NCI-H146 (cell line): ENCODE measurements around the gene HSD17B3.
"Not testable (repeated sequence)": the region's sequence is repeated elsewhere in the genome, so short reads cannot be mapped to it uniquely, and the experiment has no call there.

ENCODE experiments used
- DNase-seq: peaks from one replicate; lab custom pipeline; 2025; lab: John Stamatoyannopoulos, UW

HSD17B3 gene

DNA sequence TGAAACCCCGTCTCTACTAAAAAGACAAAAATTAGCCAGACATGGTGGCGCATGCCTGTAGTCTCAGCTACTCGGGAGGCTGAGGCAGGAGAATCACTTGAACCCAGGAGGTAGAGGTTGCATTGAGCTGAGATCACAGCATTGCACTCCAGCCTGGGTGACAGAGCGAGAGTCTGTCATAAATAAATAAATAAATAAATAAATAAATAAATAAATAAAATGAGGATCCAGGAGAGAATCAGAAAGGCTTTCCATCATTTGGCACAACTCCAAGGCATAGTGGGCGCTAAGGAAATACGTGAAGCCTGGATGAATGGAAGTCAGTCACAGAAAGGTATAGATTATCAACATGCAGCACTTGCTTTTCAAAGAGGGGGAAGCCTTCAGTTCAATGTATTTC is 65.6 kb downstream of the HSD17B3 start:
- DNase-seq = not testable (repeated sequence)

DNA sequence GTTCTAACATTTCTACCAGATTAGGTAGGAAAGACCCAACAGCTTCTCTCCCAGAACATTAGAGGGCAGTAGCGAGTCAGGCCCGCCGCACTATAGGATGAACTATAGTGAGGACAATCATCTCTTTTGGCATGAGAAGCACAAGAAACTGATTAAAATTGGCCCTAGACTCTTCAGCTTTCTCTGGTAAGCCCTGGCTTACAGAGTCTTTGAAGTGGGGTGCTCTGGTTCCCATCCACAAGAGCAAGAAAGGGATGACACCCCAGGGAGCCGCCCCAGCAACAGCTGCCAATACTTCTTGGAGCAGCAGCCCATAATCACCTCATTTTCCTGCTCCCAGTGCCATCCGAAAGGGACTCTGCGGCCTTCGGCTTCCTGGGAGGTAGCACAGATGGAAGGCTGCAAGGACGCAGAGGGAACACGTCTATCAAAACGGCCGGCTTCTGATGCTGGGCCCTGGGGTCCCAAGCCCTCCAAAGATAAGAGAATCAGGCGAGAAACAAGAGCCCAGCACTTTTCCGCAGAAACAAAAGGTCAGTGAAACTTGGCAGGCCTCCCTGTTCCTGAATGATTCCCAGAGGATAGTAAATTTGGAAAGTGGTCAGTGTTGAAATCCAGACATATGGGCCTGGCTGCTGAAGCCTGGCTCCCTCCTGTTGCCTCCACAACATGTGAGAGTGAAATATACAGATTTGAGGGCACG is 69.3 kb downstream of the HSD17B3 start:
- DNase-seq = no peak

DNA sequence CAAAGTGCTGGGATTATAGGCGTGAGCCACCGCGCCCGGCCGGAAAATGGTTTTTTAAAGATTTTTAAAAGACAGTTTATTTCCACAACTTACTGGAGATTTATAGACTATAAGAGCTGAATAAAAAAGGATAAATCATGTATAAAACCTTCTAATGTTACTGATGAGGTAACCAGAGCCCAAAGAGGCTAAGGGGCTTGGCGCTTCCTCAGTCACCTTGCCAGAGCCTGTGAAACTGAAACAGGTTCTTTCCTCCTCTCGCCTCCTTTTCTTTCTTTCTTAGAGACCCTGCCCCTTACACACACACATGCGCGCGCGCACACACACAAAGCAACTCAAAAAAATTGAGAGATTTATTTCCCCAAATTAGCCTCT is 69.8 kb downstream of the HSD17B3 start:
- DNase-seq = no peak

DNA sequence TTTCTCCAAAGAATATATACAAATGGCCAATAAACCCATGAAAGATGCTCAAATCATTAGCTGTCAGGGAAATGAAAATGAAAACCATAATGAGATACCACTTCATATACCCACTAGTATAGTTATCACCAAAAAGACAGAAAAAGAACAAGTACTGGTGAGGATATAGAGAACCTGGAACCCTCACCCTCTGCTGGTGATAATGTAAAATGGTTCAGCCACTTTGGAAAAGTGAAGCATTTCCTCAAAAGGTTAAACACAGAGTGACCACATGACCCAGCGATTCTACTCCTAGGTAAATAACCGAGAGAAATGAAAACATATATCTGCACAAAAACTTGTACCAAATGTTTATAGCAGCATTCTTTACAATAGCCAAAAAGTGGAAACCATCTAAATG is 72.0 kb downstream of the HSD17B3 start:
- no peak for DNase-seq

DNA sequence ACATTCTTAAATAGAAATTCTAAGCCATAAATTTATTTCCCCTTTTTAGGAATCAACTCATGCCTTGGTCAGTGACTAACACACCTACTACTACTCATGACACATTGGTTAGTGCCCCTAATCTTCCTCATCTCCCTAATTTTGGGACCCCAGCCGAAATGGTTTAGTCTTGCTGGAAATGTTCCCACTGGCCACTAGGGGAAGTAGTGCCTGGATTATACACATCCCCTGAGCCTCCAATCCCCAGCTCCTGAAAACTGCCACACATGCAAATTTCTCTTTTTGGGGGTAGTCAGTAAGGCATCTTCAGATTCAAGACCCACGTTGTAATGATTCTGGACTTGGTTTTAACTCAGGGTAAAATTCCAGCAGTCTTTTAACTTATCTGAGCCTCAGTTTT is 79.8 kb downstream of the HSD17B3 start:
- DNase-seq = no peak

DNA sequence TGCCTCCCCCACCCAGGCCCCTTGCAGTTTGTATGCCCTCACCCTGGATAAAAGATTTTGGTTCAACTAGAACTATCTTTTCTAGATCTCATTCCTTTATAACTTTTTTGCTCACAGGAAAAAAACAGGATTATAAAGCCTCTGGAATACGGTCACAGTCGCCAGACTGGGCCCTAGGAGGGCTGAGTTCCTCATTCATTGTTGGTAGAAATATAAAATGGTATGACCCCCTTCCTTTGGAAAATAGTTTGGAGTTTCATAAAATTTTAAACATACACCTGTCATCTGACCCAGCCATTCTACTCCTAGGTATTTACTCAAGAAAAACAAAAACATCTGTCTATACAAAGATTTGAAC is 82.1 kb downstream of the HSD17B3 start:
- no peak for DNase-seq

- DNase-seq = no peak
Observed at GRCh38 chr9:96219026-96219899, 82.7 kb downstream of the HSD17B3 start.

- no peak for DNase-seq
Observed at GRCh38 chr9:96217754-96218693, 84.0 kb downstream of the HSD17B3 start.

- no peak for DNase-seq
Observed at GRCh38 chr9:96217294-96217707, 84.7 kb downstream of the HSD17B3 start.

GRCh38 chr9:96216583-96216982 is 85.4 kb downstream of the HSD17B3 start:
- no peak for DNase-seq

- DNase-seq = no peak
Observed at GRCh38 chr9:96215841-96216240, 86.1 kb downstream of the HSD17B3 start.

DNA sequence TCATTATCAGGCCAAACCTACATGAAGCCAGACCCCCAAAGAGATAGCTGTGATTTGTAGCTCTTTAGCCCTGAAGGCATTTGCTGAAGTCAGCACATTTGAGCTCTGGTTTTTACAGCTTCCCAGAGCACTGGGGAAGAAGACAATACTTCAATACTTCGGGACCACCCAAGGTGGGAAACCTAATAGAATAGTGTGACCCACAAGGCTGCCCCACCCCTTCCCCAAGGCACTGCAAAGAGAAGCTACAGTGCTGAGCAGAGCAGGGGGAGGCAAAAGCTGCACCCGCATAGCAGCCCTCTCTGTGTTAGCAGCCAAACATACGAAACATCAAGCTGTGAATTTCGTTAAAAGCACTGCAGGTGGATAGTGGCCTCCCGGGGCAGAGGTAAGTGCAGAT is 87.3 kb downstream of the HSD17B3 start:
- no peak for DNase-seq

GRCh38 chr9:96209407-96210271 is 92.3 kb downstream of the HSD17B3 start:
- no peak for DNase-seq

DNA sequence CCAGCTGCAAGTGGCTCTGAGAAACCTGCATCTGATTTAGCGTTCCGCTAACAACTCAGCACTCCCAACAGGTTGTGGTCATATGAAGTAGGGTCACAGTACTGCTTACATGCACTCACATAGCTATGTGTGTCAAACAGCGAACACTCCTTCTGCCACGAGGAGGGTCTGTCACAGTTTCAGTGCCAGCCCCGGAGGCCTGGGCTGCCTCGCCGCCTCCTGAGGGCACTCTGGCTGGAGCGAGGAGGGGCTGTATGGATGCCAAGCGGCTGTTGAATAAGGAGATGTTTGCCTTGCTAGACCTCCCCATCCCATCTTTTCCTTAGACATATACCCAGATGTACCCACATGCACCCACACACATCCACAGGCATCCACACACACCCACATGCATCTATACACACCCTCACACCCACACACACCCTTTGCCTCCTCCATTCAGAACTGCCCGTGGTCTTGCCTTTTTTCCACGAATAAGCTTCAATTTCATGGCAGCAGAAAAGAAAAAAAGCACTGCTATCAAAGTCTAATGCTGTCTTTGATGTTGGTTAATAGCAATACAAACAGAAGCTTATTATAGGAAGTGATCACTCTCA is 95.7 kb downstream of the HSD17B3 start:
- no peak for DNase-seq

DNA sequence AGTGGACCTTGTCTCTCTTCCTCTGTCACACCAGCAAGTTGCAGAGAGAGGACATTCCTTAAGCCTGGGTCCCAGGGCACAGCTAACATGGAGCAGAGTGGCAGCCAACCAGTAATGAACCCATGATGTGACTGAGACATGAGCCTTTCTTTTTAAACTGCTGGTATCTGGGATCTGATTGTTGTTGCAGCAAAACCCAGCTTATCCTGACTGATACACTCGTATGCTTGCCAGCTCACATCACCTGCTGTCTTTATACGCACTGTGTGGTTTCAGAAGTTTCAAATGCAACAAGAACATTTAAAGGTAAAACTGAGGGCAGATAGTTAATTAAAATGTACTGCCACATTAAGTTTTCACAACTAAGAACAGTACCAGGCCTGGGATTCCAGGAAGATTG is 97.1 kb downstream of the HSD17B3 start:
- DNase-seq = no peak

- no peak for DNase-seq
Observed at GRCh38 chr9:96203867-96204501, 98.0 kb downstream of the HSD17B3 start.

GRCh38 chr9:96202971-96203780 is 98.8 kb downstream of the HSD17B3 start:
- no peak for DNase-seq

GRCh38 chr9:96201140-96201539 is 100.8 kb downstream of the HSD17B3 start:
- no peak for DNase-seq

- no peak for DNase-seq
Observed at GRCh38 chr9:96199006-96199405, 103.0 kb downstream of the HSD17B3 start.

GRCh38 chr9:96195541-96195940 is 106.4 kb downstream of the HSD17B3 start:
- DNase-seq = no peak
